GM18517 (cell line): Measurements from ENCODE around the gene BCL11B.

Experiments used
- ATAC-seq: cut with Tn5 transposase; IDR thresholded peaks from one replicate; pipeline ENCODE4 v1.9.1; 2021; ENCODE audit warnings: mild to moderate bottlenecking, moderate library complexity; ENCODE audit not compliant: unreplicated experiment

Gene BCL11B

GRCh38 chr14:99226687-99227086, 45.3 kb downstream of the BCL11B start:
- ATAC-seq: no peak

DNA sequence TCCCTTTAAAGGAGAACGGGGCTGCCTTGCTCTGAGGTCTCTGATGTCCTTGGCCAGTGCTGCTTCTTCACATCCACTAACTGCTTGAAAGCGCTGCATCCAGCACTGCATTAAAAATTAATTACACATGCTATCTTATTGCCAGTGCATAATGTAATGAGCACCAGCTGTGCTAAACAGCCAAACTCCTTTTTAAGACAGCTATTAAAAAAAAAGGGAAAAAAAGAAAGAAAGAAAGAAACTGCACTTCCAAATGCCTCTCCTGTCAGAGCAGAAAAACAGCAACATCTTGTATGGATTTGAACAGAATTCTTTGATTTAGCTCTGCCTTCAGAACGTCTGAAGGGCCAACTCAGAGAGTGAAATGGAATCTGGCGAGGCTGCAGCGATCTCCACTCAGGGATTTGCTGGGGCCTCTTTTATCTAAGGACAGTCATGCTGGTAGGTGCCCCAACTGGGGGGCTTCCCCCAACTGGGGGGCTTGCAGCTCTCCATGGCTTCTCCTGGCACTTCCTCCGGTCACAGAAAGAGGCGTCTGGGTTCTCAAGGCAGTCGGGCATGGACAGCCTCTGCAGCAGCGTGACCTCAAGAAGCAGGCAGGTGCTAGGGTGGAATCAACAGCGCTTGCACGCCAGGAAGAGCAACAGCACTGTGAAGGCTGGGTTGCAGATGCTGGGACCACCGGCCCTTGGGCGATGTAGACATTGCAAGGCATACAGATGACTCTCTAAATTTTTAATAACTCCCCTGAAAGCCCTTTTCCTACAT, 46.4 kb downstream of the BCL11B start:
- no peak for ATAC-seq

DNA sequence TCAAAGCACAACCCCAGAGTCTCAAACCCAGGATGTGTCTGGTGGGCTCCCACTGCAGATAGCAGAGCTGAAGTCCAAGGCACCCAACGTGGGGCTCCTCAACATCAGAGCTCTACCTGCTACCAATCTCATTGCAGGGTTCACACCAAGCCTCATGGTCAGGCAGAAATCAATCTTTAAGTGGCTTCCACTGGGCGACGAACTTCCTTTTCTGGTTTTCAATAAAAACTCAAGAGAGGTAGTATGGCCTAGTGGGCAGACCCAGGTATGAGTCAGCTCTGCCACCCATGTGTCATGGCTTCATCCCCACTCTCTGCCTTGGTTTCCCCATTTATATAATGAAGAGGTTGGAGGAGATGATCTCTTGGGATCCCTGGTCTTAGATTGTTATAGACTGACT, 47.0 kb downstream of the BCL11B start:
- ATAC-seq: no peak

- no peak for ATAC-seq
These were observed 47.7 kb downstream of the BCL11B start for GRCh38 chr14:99224116-99224910.

DNA sequence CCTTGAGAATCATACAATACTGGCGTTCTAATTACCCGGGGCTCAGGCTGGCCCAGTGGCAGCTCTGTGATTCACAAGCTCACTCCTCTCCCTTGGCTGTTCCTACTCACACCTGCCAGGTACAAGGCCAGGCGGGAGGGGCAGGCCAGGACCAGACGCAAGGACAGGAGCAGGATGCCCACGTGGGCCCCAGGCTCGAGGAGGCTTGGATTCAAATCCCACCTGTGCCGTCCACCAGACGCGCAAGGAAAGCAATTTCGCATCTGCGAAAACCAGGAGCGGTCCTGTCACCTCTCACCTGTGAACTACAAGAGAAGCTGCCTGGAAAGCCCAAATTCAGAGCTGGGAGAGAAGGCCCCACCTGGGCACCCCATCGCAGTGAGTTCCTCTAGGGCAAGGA, 50.6 kb downstream of the BCL11B start:
- ATAC-seq: no peak

- no peak for ATAC-seq
These were observed 54.7 kb downstream of the BCL11B start for GRCh38 chr14:99217066-99217955.

GRCh38 chr14:99216191-99216590, 55.8 kb downstream of the BCL11B start:
- no peak for ATAC-seq

GRCh38 chr14:99215277-99215676, 56.7 kb downstream of the BCL11B start:
- ATAC-seq: no peak

DNA sequence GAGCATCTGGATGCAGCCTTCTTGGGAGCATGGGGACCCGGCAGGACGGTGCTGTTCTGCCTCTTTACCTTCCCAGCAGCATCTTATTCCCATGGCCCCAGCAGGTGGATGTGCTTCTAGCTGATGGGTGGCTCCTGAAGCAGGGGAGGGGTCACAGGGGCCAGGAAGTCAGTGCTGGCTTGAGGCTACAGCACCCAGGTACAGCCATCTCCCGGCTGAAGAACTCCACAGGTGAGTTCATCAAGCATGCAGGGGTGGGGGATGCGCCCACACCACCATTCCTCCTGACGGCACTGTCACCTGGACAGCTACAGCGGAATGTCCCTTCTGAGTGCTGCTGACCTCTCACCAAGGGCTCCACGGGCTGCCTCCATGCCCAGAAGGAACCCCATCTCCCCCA, 57.3 kb downstream of the BCL11B start:
- ATAC-seq: no peak

DNA sequence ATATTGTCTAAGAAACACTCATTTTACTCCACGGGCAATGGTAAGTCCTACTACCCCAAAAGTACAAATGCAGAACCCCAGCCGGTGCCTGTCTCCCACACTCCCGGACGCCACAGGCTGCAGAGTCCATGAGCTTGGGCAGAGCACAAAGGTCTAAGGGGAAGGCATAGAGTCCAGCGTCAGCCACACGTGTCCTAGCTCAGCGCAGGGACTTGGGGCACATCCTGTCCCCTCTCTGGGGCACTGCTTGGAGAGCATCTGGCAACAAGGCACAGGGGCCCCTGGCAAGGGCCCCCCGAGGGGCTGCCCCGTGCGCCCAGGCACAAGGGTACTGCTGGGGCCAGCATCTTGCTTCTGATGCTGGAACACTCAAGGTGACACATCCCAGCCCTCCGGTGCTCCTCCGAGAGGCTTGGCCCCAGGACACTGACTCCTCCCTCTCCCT, 58.4 kb downstream of the BCL11B start:
- no peak for ATAC-seq

- ATAC-seq: no peak
These were observed 58.9 kb downstream of the BCL11B start for GRCh38 chr14:99213101-99213500.

DNA sequence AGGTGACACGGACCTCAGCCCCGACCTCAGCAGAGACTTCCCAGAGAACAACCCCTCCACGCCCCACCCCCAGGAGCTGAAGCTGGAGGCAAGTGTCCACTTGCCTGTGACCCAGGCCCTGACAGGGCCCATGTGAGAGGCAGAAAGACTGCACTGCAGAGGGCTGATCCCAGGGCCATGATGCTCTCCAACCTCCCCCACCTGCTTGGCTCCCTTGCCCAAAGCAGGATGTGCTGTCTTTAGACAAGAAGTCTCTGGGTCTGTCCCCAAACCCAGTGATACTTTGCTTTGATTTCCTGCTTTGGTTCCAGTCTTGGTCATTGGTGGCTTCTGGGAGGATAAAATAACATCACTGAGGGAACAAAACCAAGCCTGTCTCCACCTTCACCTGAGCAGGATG, 59.4 kb downstream of the BCL11B start:
- no peak for ATAC-seq

- no peak for ATAC-seq
These were observed 59.8 kb downstream of the BCL11B start for GRCh38 chr14:99212199-99212598.

DNA sequence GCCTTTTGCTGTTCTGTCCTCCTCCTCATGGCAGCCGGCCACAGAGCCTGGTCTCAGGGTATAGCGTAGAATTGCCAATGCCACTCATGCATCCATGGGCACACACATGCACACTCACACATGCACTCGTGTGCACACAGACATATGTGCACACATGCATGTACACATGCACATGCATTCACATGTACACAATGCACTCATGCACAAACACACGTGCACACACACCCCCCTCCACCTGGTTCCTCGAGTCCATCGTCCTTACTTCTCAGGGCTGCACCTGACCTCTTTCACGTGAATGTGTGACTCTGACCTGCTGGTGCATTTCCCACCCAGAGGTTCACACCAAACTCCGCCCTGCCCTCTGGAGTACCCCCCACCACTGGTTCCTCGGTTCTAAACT, 60.6 kb downstream of the BCL11B start:
- no peak for ATAC-seq

- no peak for ATAC-seq
These were observed 61.7 kb downstream of the BCL11B start for GRCh38 chr14:99210333-99210732.

GRCh38 chr14:99209409-99209808, 62.6 kb downstream of the BCL11B start:
- ATAC-seq: no peak

GRCh38 chr14:99208318-99208717, 63.7 kb downstream of the BCL11B start:
- ATAC-seq: no peak

GRCh38 chr14:99207456-99207855, 64.5 kb downstream of the BCL11B start:
- ATAC-seq: no peak

DNA sequence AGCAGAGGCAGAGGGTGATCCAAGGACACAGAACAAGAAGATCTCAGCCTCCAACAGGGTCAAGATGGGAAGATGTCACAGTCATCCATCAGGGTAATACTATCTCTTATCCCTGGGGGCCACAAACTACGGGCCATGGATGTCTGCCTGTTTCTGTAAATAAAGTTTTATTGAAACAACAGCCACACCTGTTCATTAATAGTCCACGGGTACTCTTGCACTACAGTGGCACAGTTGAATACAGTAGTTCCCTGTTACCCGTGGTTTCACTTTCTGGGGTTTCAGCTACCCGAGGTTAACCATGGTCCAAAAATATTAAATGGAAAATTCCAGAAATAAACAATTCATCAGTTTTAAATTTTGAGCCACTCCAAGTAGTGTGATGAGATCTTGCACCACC, 65.9 kb downstream of the BCL11B start:
- no peak for ATAC-seq

GRCh38 chr14:99205086-99205688, 66.8 kb downstream of the BCL11B start:
- ATAC-seq: no peak

GRCh38 chr14:99203801-99204200, 68.2 kb downstream of the BCL11B start:
- ATAC-seq: no peak
